ENCODE results near the gene FAM98C.

FAM98C gene

DNA sequence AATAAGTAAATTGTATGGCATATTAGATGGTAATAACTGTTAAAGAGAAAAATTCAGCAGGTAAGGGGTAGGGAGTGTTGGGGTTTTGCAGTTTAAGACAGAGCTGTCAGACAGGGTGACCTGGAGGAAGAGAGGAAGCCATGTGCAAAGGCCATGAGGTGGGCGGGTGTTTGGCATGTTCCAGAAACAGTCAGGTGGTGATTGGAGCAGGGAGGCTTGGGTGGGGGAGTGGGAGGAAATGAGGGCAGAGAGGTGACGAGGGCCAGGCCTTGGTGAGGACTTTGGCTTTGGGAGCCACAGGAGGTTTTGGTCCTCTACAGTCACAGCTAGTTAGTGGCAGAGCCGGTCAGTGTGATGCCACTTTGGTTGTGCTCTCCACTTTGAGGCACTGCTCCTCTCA lies 50.7 kb downstream of the FAM98C start:
- DNase-seq (ENCODE audit: low read depth in 2 of 2): no peak

DNA sequence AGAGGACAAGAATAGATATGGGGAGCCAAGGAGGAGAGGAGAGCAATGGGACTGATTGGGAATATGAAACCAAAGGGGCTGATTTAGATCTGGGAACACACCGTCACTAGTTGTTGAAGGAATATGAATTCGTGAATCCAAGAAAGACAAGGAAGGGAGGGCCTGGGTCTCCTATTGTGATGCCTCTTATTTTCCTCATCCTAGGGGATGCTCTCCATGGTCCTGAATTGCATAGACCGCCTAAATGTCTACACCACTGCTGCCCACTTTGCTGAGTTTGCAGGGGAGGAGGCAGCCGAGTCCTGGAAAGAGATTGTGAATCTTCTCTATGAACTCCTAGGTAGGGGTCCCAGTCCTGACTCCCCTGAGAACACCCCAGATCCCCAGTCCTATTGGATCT lies 52.1 kb downstream of the FAM98C start:
- DNase-seq (ENCODE audit: low read depth in 2 of 2): no peak

GRCh38 chr19:38457202-38457601 lies 54.3 kb downstream of the FAM98C start:
- DNase-seq (ENCODE audit: low read depth in 2 of 2): no peak

GRCh38 chr19:38457690-38458405 lies 55.0 kb downstream of the FAM98C start:
- no peak for DNase-seq (ENCODE audit: low read depth in 2 of 2)

Data from stimulated activated CD4-positive, alpha-beta T cell treated with anti-CD3 and anti-CD28 coated beads, Interleukin-1b, Interleukin-23, amount 100 ng/mL, for 4 hours (primary cell).